Smooth muscle cell of the umbilical artery (primary cell): ENCODE results near the gene PKHD1. TPM values are rescaled to one million over a fixed set of nuclear protein-coding genes. Genes with fewer than 3 reads are reported as not detected.

Experiments used
- total RNA-seq: library from RNA; depleted of rRNA; stranded (reverse); fragments of >200 nt; gene quantifications from 2 replicates; pipeline ENCODE4 v1.2.3, GENCODE V29; 2014

Gene PKHD1, protein sequence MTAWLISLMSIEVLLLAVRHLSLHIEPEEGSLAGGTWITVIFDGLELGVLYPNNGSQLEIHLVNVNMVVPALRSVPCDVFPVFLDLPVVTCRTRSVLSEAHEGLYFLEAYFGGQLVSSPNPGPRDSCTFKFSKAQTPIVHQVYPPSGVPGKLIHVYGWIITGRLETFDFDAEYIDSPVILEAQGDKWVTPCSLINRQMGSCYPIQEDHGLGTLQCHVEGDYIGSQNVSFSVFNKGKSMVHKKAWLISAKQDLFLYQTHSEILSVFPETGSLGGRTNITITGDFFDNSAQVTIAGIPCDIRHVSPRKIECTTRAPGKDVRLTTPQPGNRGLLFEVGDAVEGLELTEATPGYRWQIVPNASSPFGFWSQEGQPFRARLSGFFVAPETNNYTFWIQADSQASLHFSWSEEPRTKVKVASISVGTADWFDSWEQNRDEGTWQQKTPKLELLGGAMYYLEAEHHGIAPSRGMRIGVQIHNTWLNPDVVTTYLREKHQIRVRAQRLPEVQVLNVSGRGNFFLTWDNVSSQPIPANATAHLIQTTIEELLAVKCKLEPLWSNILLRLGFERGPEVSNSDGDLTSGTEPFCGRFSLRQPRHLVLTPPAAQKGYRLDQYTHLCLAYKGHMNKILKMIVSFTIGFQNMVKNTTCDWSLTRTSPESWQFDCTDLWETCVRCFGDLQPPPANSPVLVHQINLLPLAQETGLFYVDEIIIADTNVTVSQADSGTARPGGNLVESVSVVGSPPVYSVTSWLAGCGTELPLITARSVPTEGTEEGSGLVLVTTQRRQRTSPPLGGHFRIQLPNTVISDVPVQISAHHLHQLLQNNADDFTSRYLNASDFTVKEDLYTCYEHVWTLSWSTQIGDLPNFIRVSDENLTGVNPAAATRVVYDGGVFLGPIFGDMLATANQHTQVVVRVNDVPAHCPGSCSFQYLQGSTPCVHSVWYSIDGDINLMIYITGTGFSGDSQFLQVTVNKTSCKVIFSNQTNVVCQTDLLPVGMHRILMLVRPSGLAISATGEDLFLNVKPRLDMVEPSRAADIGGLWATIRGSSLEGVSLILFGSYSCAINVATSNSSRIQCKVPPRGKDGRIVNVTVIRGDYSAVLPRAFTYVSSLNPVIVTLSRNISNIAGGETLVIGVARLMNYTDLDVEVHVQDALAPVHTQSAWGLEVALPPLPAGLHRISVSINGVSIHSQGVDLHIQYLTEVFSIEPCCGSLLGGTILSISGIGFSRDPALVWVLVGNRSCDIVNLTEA (N-terminal part only)
- total RNA-seq = not detected in 2 replicates

DNA sequence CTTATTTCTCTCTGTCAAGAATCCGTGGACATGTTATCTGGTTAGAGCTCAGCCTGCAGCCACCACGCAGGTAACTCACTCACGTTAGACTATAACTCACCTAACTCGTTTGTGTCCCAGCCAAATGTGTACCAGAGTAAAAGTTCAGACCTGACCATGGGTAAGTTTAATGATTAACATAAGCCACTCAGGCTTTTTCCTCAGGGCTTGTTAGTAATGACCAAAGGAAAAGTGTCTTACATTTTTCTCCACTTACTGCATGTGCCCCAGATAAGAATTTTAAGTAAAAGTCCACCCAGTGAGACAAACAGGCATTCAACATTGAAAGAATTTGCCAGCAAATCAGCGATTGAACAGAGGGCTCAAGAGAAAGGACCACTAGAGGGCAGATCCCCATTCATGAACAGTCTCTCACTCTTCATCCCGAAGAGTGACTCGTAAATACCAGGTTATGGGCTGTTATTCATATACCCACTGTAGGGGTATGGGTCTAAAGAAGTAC, at the start of gene PKHD1:
Gene PKHD1 (minus strand): TSS at position 116 of the 502 bp plus-strand sequence. CDS start 2,680 bp downstream, outside the sequence.

Other genes starting within 250 kb of the PKHD1 start
- not detected in 2 replicates for gene IL17A, start 98.8 kb upstream of the PKHD1 start, total RNA-seq
- gene IL17F, start 156.9 kb upstream of the PKHD1 start, total RNA-seq = not detected in 2 replicates
- 14.8 and 45.5 TPM in 2 replicates for gene MCM3, start 197.1 kb upstream of the PKHD1 start, total RNA-seq